ENCODE measurements around the gene MAS1L.

MAS1L gene

GRCh38 chr6:29506446-29507067 is 18.8 kb upstream of the MAS1L start:
- in situ Hi-C loops (cut with HindIII; ENCODE audit: low pct_unique_long_range_greater_than_20kb, low sequenced_read_pairs), result no loop called here
- no peak for TF ChIP-seq JUND (IDR thresholded peaks at IDR 0.05; ENCODE audit: low read depth)

GRCh38 chr6:29505808-29506207 is 18.1 kb upstream of the MAS1L start:
- TF ChIP-seq JUND (IDR thresholded peaks at IDR 0.05; ENCODE audit: low read depth), result no peak
- no peak for DNase-seq (ENCODE audit: low read depth in 1 of 2, low spot score in 1 of 2)
- in situ Hi-C loops (cut with HindIII; ENCODE audit: low pct_unique_long_range_greater_than_20kb, low sequenced_read_pairs), result no loop called here

More at GRCh38 chr6:29506446-29507067, 18.8 kb upstream of the MAS1L start:
- no peak for DNase-seq (ENCODE audit: low read depth in 1 of 2, low spot score in 1 of 2)

GRCh38 chr6:29504961-29505360 is 17.2 kb upstream of the MAS1L start:
- no peak for DNase-seq (ENCODE audit: low read depth in 1 of 2, low spot score in 1 of 2)
- TF ChIP-seq JUND (IDR thresholded peaks at IDR 0.05; ENCODE audit: low read depth), result no peak
- in situ Hi-C loops (cut with HindIII; ENCODE audit: low pct_unique_long_range_greater_than_20kb, low sequenced_read_pairs), result no loop called here

GRCh38 chr6:29502597-29502996 is 14.8 kb upstream of the MAS1L start:
- in situ Hi-C loops (cut with HindIII; ENCODE audit: low pct_unique_long_range_greater_than_20kb, low sequenced_read_pairs), result no loop called here
- TF ChIP-seq JUND (IDR thresholded peaks at IDR 0.05; ENCODE audit: low read depth), result no peak
- no peak for DNase-seq (ENCODE audit: low read depth in 1 of 2, low spot score in 1 of 2)

GRCh38 chr6:29502181-29502580 is 14.4 kb upstream of the MAS1L start:
- TF ChIP-seq JUND (IDR thresholded peaks at IDR 0.05; ENCODE audit: low read depth), result no peak
- no peak for DNase-seq (ENCODE audit: low read depth in 1 of 2, low spot score in 1 of 2)
- in situ Hi-C loops (cut with HindIII; ENCODE audit: low pct_unique_long_range_greater_than_20kb, low sequenced_read_pairs), result no loop called here

- DNase-seq (ENCODE audit: low read depth in 1 of 2, low spot score in 1 of 2), result no peak
- no peak for TF ChIP-seq JUND (IDR thresholded peaks at IDR 0.05; ENCODE audit: low read depth)
- in situ Hi-C loops (cut with HindIII; ENCODE audit: low pct_unique_long_range_greater_than_20kb, low sequenced_read_pairs), result no loop called here
Measured at GRCh38 chr6:29501106-29501505, 13.3 kb upstream of the MAS1L start.

- no peak for DNase-seq (ENCODE audit: low read depth in 1 of 2, low spot score in 1 of 2)
- no peak for TF ChIP-seq JUND (IDR thresholded peaks at IDR 0.05; ENCODE audit: low read depth)
- in situ Hi-C loops (cut with HindIII; ENCODE audit: low pct_unique_long_range_greater_than_20kb, low sequenced_read_pairs), result no loop called here
Measured at GRCh38 chr6:29500594-29500993, 12.8 kb upstream of the MAS1L start.

GRCh38 chr6:29499704-29500103 is 11.9 kb upstream of the MAS1L start:
- no peak for DNase-seq (ENCODE audit: low read depth in 1 of 2, low spot score in 1 of 2)
- in situ Hi-C loops (cut with HindIII; ENCODE audit: low pct_unique_long_range_greater_than_20kb, low sequenced_read_pairs), result no loop called here
- TF ChIP-seq JUND (IDR thresholded peaks at IDR 0.05; ENCODE audit: low read depth), result no peak

GRCh38 chr6:29496961-29497360 is 9.2 kb upstream of the MAS1L start:
- DNase-seq (ENCODE audit: low read depth in 1 of 2, low spot score in 1 of 2), result no peak
- TF ChIP-seq JUND (IDR thresholded peaks at IDR 0.05; ENCODE audit: low read depth), result no peak
- in situ Hi-C loops (cut with HindIII; ENCODE audit: low pct_unique_long_range_greater_than_20kb, low sequenced_read_pairs), result no loop called here

GRCh38 chr6:29495571-29495970 is 7.8 kb upstream of the MAS1L start:
- no peak for TF ChIP-seq JUND (IDR thresholded peaks at IDR 0.05; ENCODE audit: low read depth)
- DNase-seq (ENCODE audit: low read depth in 1 of 2, low spot score in 1 of 2), result no peak
- in situ Hi-C loops (cut with HindIII; ENCODE audit: low pct_unique_long_range_greater_than_20kb, low sequenced_read_pairs), result no loop called here

GRCh38 chr6:29494131-29494530 is 6.4 kb upstream of the MAS1L start:
- no peak for DNase-seq (ENCODE audit: low read depth in 1 of 2, low spot score in 1 of 2)
- TF ChIP-seq JUND (IDR thresholded peaks at IDR 0.05; ENCODE audit: low read depth), result no peak
- in situ Hi-C loops (cut with HindIII; ENCODE audit: low pct_unique_long_range_greater_than_20kb, low sequenced_read_pairs), result no loop called here

GRCh38 chr6:29493261-29493660 is 5.5 kb upstream of the MAS1L start:
- DNase-seq (ENCODE audit: low read depth in 1 of 2, low spot score in 1 of 2), result no peak
- TF ChIP-seq JUND (IDR thresholded peaks at IDR 0.05; ENCODE audit: low read depth), result no peak
- in situ Hi-C loops (cut with HindIII; ENCODE audit: low pct_unique_long_range_greater_than_20kb, low sequenced_read_pairs), result no loop called here

GRCh38 chr6:29491574-29491973 is 3.8 kb upstream of the MAS1L start:
- in situ Hi-C loops (cut with HindIII; ENCODE audit: low pct_unique_long_range_greater_than_20kb, low sequenced_read_pairs), result no loop called here
- DNase-seq (ENCODE audit: low read depth in 1 of 2, low spot score in 1 of 2), result no peak
- TF ChIP-seq JUND (IDR thresholded peaks at IDR 0.05; ENCODE audit: low read depth), result no peak

- no peak for TF ChIP-seq JUND (IDR thresholded peaks at IDR 0.05; ENCODE audit: low read depth)
- no peak for DNase-seq (ENCODE audit: low read depth in 1 of 2, low spot score in 1 of 2)
- in situ Hi-C loops (cut with HindIII; ENCODE audit: low pct_unique_long_range_greater_than_20kb, low sequenced_read_pairs), result no loop called here
Measured at GRCh38 chr6:29490552-29490951, 2.8 kb upstream of the MAS1L start.
